ENCODE results near the gene HMGCL.

GRCh38 chr1:23774174-23774880 is 50.9 kb downstream of the HMGCL start:
- TF ChIP-seq CTCF (optimal IDR thresholded peaks at IDR 0.05 in 1 of 3, IDR thresholded peaks at IDR 0.05 in 1 of 3, conservative IDR thresholded peaks at IDR 0.05 in 1 of 3; ENCODE audit: extremely low read depth in 1 of 3, insufficient read depth in 2 of 3, low read length in 3 of 3) (no peak), EZH2 (IDR thresholded peaks at IDR 0.05; ENCODE audit: low read length) (no peak)

All from keratinocyte (primary cell).